Stimulated activated CD8-positive, alpha-beta memory T cell treated with anti-CD3 and anti-CD28 coated beads, Interleukin-2, amount 100 ng/mL, for 1 hour (primary cell): ENCODE results near the gene CCL8.
"Not testable (repeated sequence)": the region's sequence is repeated elsewhere in the genome, so short reads cannot be mapped to it uniquely, and the experiment has no call there.

Experiments used
- DNase-seq, 2 donors: peaks; one replicate each; pipeline ENCODE4 v3.0.0-alpha.2; 2020; ENCODE audit warnings: low read depth in 2 of 2

Gene CCL8

DNA sequence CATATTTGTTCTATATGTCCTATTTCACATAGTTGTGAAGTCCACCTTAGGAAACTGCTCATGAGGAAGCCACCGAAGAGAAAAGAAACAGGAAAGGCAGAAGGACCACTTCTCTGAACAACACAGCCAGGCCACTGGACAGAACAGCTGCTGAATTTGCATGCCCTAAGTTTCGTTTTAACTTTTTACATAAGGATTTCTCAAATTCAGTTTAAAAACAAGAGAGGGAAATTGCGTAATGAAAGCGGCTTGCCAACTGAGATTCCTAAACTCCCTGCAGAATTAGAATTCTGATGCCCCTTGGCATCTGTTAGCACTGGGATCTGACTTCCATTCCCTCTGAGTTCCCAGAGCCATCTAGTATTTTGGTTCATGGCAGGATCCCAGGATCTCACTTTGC, 5.0 kb upstream of the CCL8 start:
- no peak for DNase-seq

DNA sequence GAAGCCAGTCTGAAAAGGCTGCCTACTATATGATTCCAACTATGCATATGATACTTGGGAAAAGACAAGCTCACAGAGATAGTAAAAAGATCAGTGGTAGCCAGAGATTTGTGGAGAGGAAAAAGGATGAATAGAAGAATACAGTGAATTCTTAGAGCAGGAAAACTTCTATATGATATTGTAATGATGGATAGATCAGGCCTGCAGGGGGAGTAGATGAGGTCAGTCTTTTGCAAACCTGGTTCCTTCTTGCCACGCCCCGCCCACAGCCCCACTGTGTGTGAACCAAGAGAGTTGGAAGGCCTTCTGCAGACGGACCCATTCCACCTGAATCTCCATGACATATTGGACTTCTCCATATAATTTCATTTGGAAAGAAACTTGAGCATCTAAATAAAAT, 761 bp upstream of the CCL8 start:
- DNase-seq: no peak

DNA sequence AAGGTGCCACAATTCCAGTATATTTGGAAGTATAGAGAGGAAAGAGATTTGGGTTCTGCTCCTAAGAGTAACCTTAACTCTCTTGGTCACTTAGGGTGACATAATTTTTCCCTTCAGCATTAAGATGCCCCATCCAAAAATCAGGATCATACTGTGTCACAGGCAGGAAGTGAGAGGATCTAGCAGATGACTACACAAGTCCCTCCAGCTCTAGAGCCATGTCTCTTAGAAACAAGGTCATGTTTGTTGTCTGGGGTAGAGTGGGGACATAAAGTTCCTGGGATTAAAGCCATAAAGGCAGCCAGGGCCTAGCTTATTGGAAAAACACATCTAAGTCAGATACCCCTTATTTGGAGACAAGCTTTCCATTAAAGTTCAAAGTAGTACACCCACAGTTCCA, 2.7 kb downstream of the CCL8 start:
- DNase-seq: no peak

GRCh38 chr17:34327580-34327979, 8.3 kb downstream of the CCL8 start:
- not testable (repeated sequence) for DNase-seq

- no peak for DNase-seq
Measured at GRCh38 chr17:34337701-34338100, 18.5 kb downstream of the CCL8 start.

- no peak for DNase-seq
Measured at GRCh38 chr17:34339138-34339770, 20.0 kb downstream of the CCL8 start.

DNA sequence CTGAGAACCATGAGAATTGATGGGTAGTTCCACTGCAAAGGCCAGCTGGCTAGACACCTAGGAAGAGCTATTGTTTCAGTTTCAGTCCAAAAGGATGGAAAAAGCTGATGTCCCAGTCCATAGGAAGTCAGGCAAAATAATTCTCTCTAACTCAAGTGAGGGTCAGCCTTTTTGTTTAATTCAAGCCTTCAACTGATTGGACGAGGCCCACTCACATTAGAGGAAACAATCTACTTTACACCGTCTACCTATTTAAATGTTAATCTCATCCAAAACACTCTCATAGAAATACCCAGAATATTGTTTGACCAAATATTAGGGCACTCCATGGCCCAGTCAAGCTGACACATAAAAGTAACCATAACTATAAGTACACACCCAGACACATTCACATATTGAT, 22.7 kb downstream of the CCL8 start:
- DNase-seq: no peak

- DNase-seq: no peak
Measured at GRCh38 chr17:34347063-34347462, 27.8 kb downstream of the CCL8 start.

DNA sequence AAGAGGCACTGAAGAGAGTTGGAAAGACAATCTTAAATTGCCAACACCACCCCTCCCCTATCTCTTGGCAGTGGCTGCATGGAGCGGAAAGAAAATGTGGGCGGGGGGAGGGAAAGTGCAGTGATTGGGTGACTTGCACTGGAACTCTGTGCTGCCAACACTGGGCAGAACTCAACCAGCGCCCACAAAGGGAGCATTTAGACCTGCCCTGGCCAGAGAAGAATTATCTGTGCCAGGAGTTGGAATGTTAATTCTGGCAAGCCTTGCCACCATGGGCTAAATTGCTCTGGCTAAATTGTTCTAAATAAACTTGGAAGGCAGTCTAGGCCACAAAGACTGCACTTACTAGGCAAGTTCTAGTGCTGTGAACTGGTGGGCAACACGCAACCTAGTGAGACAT, 30.5 kb downstream of the CCL8 start:
- no peak for DNase-seq

DNA sequence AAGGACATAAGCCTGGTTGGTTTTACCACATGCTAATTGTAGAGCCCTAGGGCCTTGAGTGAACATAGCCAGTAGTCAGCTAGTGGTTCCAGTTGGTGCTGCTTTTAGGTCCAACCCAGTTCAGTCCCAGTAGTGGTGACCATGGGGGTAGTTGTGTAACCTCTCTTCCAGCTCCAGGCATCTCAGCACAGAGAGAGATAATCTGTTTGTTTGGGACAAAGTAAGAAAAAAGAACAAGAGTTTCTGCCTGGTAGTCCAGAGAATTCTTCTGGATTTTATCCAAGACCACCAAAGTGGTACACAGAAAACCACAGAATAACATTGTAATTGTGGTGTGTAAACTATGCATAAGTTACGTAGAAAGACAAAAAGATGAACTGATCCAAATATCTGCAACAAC, 31.9 kb downstream of the CCL8 start:
- DNase-seq: no peak

GRCh38 chr17:34352191-34352590, 33.0 kb downstream of the CCL8 start:
- no peak for DNase-seq

- no peak for DNase-seq
Measured at GRCh38 chr17:34354637-34355036, 35.4 kb downstream of the CCL8 start.

GRCh38 chr17:34356194-34356593, 37.0 kb downstream of the CCL8 start, which contains the start of gene CCL13:
Gene CCL13, plus strand, starts transcription at chr17:34356480. Its CDS starts 47 bp downstream, at chr17:34356527.
- DNase-seq: no peak

DNA sequence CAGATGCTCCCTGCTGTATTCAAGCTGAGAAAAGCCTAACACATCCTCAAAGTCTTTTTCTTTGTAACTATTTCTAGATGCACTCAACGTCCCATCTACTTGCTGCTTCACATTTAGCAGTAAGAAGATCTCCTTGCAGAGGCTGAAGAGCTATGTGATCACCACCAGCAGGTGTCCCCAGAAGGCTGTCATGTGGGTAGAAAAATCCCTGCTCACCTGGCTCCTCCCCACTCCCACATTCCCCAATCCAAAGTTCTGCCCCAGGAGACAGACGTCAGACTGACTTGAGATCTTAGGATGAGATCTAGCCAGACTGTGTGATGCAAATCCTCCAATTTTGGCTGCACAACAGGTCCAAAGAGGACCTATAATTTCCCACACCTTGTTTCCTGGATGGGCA, 38.2 kb downstream of the CCL8 start:
- no peak for DNase-seq

DNA sequence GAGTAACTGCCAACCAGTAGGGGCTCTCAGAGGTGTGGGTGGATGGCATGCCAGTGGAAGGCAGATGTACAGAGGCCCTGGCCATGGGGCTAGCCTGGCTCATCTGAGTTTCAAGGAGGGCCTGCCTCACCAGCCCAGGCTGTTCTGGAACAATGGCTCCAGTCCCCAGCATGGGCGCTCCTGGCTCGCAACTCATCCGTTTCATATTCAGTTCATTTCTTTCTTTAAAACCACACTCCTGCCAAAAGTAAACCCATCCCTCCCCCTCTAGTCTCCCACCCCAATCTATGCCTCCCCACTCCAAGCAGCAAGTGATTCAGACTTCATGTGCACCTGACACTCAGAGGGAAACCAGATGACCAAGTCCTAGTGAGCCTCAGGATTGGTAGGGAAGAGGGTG, 39.4 kb downstream of the CCL8 start:
- no peak for DNase-seq

DNA sequence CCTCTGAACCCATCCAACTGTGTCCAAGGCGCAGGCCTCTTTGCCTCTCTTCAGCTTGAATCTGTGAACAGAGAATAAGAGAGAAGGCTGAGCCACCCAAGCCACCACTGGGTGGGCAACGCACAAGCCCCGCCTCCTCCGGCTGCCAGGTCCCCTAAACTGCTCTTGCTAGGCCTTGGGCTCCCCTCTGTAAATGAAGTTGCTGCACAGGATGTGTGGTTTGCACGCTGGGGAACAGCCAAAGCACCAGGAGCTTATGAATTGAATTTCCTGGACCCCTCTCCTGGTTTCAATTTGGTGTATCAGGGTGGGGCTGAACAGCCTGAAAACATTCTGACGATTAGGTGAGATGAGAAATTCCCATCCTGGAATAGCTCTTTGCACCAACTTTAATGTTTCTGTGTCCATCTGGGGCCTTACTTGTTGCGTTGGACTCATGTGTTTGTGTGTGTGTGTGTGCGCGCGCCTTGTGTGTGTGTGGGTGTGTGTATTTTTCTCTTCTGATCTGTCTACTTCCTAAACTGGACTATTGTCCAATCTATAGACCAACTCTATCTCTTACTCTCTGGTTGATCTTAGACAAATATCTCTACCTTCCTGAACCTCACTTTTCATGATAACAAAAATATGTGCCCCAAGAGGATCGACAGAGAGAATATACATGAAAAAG, 41.5 kb downstream of the CCL8 start:
- DNase-seq: no peak

- DNase-seq: peak; percentile 10 to 19
Measured at GRCh38 chr17:34361478-34362061, 42.3 kb downstream of the CCL8 start.

DNA sequence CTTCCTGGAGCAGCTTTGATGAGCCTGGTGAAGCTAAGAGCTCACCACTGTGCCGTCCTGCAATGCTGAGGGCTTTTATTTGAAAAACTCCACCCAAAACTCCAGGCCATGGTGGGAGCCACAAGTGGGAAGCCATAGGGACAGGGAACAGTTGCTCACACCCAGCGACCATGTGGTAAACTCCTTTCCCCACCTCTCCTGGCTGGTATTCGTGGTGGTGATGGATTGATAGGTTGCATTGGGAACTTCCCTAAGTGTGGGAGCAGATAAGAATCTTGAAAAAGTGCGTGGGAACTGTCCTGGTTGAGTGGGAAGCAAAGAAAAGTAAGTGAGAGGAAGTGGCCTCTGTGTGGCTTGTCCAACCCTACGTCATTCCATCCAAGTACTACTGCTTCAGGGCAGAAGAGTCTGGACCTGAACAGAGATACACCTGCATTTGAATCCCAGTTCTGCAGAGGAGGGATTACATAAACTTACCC, 44.0 kb downstream of the CCL8 start, which contains the start of gene CCL1:
CCL1 (minus strand) TSS at position 51 of the 479 bp plus-strand sequence. CDS start 72 bp downstream, outside the sequence.
- DNase-seq: no peak

- no peak for DNase-seq
Measured at GRCh38 chr17:34364751-34365150, 45.5 kb downstream of the CCL8 start.

GRCh38 chr17:34365340-34365739, 46.1 kb downstream of the CCL8 start:
- no peak for DNase-seq

GRCh38 chr17:34366010-34366409, 46.8 kb downstream of the CCL8 start:
- DNase-seq: no peak

GRCh38 chr17:34366529-34367107, 47.4 kb downstream of the CCL8 start:
- no peak for DNase-seq
